Osteocyte (in vitro differentiated cells): ENCODE data around the gene SGCD. TPM values are rescaled to one million over a fixed set of nuclear protein-coding genes. Genes with fewer than 3 reads are reported as not detected.

Source experiments
- DNase-seq: peaks from one replicate; pipeline ENCODE4 v3.0.0; 2021; ENCODE audit warnings: mixed read lengths; ENCODE audit not compliant: unreplicated experiment; ENCODE audit errors: extremely low spot score
- H3K27ac Mint-ChIP-seq: one replicate; pipeline ENCODE4 v1.8.0; 2021; ENCODE audit warnings: mild to moderate bottlenecking, mixed read lengths; ENCODE audit not compliant: unreplicated experiment
- H3K27me3 Mint-ChIP-seq: one replicate; pipeline ENCODE4 v1.8.0; 2021; ENCODE audit warnings: mixed read lengths; ENCODE audit not compliant: unreplicated experiment
- H3K36me3 Mint-ChIP-seq: one replicate; pipeline ENCODE4 v1.8.0; 2021; ENCODE audit warnings: mixed read lengths; ENCODE audit not compliant: unreplicated experiment
- H3K4me1 Mint-ChIP-seq: one replicate; pipeline ENCODE4 v1.8.0; 2021; ENCODE audit warnings: mixed read lengths; ENCODE audit not compliant: unreplicated experiment
- H3K4me3 Mint-ChIP-seq: one replicate; pipeline ENCODE4 v1.8.0; 2021; ENCODE audit warnings: mild to moderate bottlenecking, moderate library complexity, mixed read lengths; ENCODE audit not compliant: unreplicated experiment
- H3K9me3 Mint-ChIP-seq: one replicate; pipeline ENCODE4 v1.8.0; 2021; ENCODE audit warnings: mixed read lengths; ENCODE audit not compliant: unreplicated experiment
- total RNA-seq: library from RNA; stranded (reverse); gene quantifications from 2 replicates; pipeline ENCODE4 v1.2.1, GENCODE V29; 2021
- TF ChIP-seq, protein P1 (sequence below): fragments of 200-600 bp; sonication (generic); IDR thresholded peaks from 2 replicates; pipeline ENCODE4 v1.5.0; 2021; ENCODE audit warnings: antibody characterized with exemption, mild to moderate bottlenecking, moderate library complexity

Gene SGCD
- total RNA-seq, 1 donor from 2014 or later: 13.1 TPM

DNA sequence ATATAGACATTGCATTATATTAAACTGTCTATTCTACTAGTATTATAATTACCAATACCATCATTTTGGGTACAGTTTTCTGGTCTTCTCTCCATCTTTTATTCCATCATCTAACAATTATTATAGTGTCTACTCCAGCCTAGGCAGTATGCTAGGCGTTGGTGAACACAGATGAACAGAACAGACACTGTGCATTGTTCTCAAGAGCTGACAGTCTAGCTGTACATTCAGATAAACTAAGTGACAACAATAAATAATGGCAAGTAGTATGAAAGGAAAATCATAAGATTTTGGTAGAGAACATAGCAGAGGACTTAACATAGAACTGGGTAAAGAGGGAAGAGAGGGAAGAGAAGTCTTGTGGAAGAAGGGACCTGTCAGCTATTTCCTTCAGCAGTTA, 12.5 kb upstream of the SGCD start:
- H3K4me1 Mint-ChIP-seq: no peaks in the 10 kb centered on the region
- peaks cover 6% of the 10 kb centered on the region for H3K27me3 Mint-ChIP-seq
- H3K36me3 Mint-ChIP-seq: no peaks in the 10 kb centered on the region
- TF ChIP-seq, protein P1, sequence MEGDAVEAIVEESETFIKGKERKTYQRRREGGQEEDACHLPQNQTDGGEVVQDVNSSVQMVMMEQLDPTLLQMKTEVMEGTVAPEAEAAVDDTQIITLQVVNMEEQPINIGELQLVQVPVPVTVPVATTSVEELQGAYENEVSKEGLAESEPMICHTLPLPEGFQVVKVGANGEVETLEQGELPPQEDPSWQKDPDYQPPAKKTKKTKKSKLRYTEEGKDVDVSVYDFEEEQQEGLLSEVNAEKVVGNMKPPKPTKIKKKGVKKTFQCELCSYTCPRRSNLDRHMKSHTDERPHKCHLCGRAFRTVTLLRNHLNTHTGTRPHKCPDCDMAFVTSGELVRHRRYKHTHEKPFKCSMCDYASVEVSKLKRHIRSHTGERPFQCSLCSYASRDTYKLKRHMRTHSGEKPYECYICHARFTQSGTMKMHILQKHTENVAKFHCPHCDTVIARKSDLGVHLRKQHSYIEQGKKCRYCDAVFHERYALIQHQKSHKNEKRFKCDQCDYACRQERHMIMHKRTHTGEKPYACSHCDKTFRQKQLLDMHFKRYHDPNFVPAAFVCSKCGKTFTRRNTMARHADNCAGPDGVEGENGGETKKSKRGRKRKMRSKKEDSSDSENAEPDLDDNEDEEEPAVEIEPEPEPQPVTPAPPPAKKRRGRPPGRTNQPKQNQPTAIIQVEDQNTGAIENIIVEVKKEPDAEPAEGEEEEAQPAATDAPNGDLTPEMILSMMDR: no peak
- H3K4me3 Mint-ChIP-seq: no peak overlapping the region
- DNase-seq: no peak
- H3K27ac Mint-ChIP-seq: no peak overlapping the region
- H3K9me3 Mint-ChIP-seq: peaks cover 13% of the 10 kb centered on the region

DNA sequence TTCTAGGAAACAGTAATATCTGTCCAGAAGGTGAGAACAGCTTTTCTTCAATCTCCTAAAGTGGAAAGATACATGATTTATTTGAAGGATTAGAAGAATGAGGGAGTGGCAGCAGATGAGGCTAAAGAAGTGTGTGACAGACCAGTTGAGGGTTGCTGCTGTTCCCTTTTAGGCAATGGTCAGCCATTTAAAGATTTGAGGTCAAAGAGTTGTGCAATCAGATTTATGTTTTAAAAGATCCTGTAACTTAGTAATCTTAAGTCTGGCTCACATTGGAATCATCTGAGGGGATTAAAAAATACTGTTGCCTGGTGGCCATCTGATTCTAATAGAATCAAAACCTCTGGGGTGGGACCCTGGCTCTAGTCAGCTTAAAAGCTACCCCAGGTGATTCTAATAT, 4.3 kb upstream of the SGCD start:
- Mint-ChIP-seq H3K4me1 (peaks cover 20% of the 10 kb centered on the region), H3K36me3 (no peaks in the 10 kb centered on the region), H3K27ac (no peak overlapping the region), H3K9me3 (no peaks in the 10 kb centered on the region), H3K4me3 (no peak overlapping the region), H3K27me3 (no peaks in the 10 kb centered on the region)
- no peak for DNase-seq
- TF ChIP-seq, protein P1: no peak

DNA sequence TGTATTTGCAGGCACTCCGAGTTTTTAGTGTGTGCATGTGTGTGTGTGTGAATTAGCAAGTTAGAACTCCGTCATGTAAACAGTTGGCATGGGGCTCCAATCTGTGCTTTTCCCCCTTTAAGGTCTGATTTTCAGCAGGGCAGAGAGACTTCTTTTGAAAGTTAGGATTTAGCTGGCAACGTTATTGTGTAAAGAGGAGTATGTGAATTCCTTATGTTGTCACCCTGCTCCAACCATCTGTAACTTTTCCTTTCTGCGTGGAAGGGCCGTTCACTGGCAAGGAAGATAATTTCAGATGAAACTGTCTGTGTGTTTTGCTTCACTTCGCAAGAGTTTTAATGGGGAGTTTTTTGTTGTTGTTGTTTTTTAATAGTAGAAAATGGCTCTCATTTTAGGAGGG, 332 bp downstream of the SGCD start:
- H3K27ac Mint-ChIP-seq: peak overlapping the region; percentile 88

DNA sequence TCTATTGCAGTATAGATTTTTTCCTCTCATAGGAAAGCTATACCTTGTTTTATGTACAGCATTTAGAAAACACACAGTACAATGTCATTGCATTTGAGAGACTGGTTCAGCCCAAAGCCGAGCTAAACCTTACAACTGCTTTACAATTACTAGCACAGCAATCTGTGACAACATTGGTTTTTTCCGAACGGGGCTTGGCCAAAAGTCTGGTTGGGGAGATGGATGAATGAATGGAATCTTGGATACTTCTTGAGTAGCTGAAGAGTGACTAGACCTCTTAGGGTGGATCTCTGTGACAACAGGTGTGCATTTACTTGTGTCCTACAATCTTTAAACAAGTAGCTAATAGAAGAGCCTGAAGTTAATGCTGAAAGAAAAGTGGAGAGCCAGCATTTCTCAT, 1.2 kb downstream of the SGCD start:
- peaks cover 10% of the 10 kb centered on the region for H3K36me3 Mint-ChIP-seq
- H3K27ac Mint-ChIP-seq: peak overlapping the region; percentile 88
- no peak for DNase-seq
- H3K9me3 Mint-ChIP-seq: no peaks in the 10 kb centered on the region
- peak overlapping the region; percentile 78 for H3K4me3 Mint-ChIP-seq
- TF ChIP-seq, protein P1: no peak
- no peaks in the 10 kb centered on the region for H3K27me3 Mint-ChIP-seq
- peaks cover 41% of the 10 kb centered on the region for H3K4me1 Mint-ChIP-seq

More for the DNA sequence above, 332 bp downstream of the SGCD start:
- Mint-ChIP-seq H3K27me3 (no peaks in the 10 kb centered on the region), H3K9me3 (no peaks in the 10 kb centered on the region), H3K4me3 (peak overlapping the region; percentile 78), H3K36me3 (peaks cover 6% of the 10 kb centered on the region), H3K4me1 (peaks cover 41% of the 10 kb centered on the region)
- TF ChIP-seq, protein P1: no peak
- DNase-seq: no peak

DNA sequence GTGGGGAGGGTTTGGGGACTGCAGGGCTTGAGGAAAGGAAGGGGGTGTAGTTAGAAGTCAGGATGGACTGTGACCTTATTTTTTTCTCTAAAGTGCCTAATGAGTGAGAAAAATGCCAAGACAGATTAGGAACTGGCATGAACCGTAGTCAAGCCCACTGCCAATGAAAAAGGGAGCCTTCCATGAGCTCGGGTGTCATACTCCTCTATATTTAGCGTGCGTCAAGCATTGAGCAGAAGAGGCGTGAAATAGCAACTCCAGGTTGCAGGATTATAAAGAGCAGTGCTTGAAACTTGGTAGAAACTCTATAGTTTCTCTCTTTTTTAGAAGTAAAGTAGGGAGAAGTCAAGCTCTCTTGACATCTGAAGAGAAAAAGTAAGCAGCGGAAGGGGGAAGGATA, 1.8 kb downstream of the SGCD start:
- Mint-ChIP-seq H3K4me1 (peaks cover 41% of the 10 kb centered on the region), H3K9me3 (no peaks in the 10 kb centered on the region), H3K36me3 (peaks cover 10% of the 10 kb centered on the region), H3K27ac (peak overlapping the region; percentile 88), H3K27me3 (no peaks in the 10 kb centered on the region), H3K4me3 (peak overlapping the region; percentile 78)
- no peak for DNase-seq
- TF ChIP-seq, protein P1: no peak
